Hepatocyte (in vitro differentiated cells): ENCODE data around the gene SLC30A7. TPM values are rescaled to one million over a fixed set of nuclear protein-coding genes. Genes with fewer than 3 reads are reported as not detected.

Experiments used
- DNase-seq: peaks from one replicate; pipeline ENCODE4 v3.0.0-alpha.2; 2016; ENCODE audit warnings: low spot score
- H2AFZ ChIP-seq: fragments of 200-600 bp; sonication (generic); 2 replicates; pipeline ENCODE4 v1.6.0; 2016; ENCODE audit warnings: antibody characterized with exemption, mild to moderate bottlenecking
- H3K27ac ChIP-seq: fragments of 200-600 bp; sonication (generic); 2 replicates; pipeline ENCODE4 v1.5.1; 2016; ENCODE audit warnings: mild to moderate bottlenecking
- H3K27me3 ChIP-seq: fragments of 200-600 bp; sonication (generic); 2 replicates; pipeline ENCODE4 v1.6.1; 2016
- H3K36me3 ChIP-seq: fragments of 200-600 bp; sonication (generic); replicated peaks from 2 replicates; pipeline ENCODE4 v1.5.1; 2016; ENCODE audit warnings: low read depth; ENCODE audit not compliant: insufficient read depth
- H3K4me1 ChIP-seq: fragments of 200-600 bp; sonication (generic); 2 replicates; pipeline ENCODE4 v1.5.1; 2016; ENCODE audit warnings: mild to moderate bottlenecking, moderate library complexity; ENCODE audit not compliant: insufficient read depth
- H3K4me2 ChIP-seq: fragments of 200-600 bp; sonication (generic); 2 replicates; pipeline ENCODE4 v1.6.0; 2016
- H3K4me3 ChIP-seq: fragments of 200-600 bp; sonication (generic); 2 replicates; pipeline ENCODE4 v1.5.1; 2016; ENCODE audit warnings: mild to moderate bottlenecking
- H3K79me2 ChIP-seq: fragments of 200-600 bp; sonication (generic); 2 replicates; pipeline ENCODE4 v1.6.0; 2017; ENCODE audit warnings: mild to moderate bottlenecking
- H3K9me2 ChIP-seq: fragments of 200-600 bp; sonication (generic); replicated peaks from 2 replicates; pipeline ENCODE4 v1.6.0; 2017; ENCODE audit warnings: mild to moderate bottlenecking; ENCODE audit not compliant: insufficient read depth
- H3K9me3 ChIP-seq: fragments of 200-600 bp; sonication (generic); 2 replicates; pipeline ENCODE4 v1.5.1; 2016; ENCODE audit warnings: low read depth, mild to moderate bottlenecking
- H4K20me1 ChIP-seq: fragments of 200-600 bp; sonication (generic); 2 replicates; pipeline ENCODE4 v1.6.0; 2016; ENCODE audit warnings: mild to moderate bottlenecking; ENCODE audit not compliant: insufficient read depth, poor library complexity, severe bottlenecking
- EZH2 ChIP-seq: fragments of 200-600 bp; sonication (generic); IDR thresholded peaks from 2 replicates; pipeline ENCODE4 v1.6.1; 2016; ENCODE audit warnings: antibody characterized with exemption, mild to moderate bottlenecking, borderline replicate concordance
- EZH2phosphoT487 ChIP-seq: fragments of 200-600 bp; sonication (generic); IDR thresholded peaks from one replicate; pipeline ENCODE4 v1.6.1; 2018; ENCODE audit warnings: antibody characterized with exemption, mild to moderate bottlenecking, low read depth, moderate library complexity; ENCODE audit not compliant: unreplicated experiment, severe bottlenecking
- WGBS: methylation state at CpG from one replicate; pipeline ENCODE4 v1.1.6; 2016; ENCODE audit warnings: low lambda C conversion rate; ENCODE audit errors: missing lambda C conversion rate; 5-methylcytosine and 5-hydroxymethylcytosine counted together
- polyA plus RNA-seq: library from polyadenylated mRNA; unstranded; fragments of >200 nt; fragmentation: Nextera tagmentation; extraction: Ambion mirVana; gene quantifications from 2 replicates; pipeline ENCODE4 v1.2.1, GENCODE V29; 2016
- total RNA-seq: library from RNA; depleted of rRNA; stranded (reverse); fragments of >200 nt; gene quantifications from 2 replicates; pipeline ENCODE4 v1.2.3, GENCODE V29; 2014
- TF ChIP-seq, protein P1 (sequence below): fragments of 200-600 bp; sonication (generic); IDR thresholded peaks from 2 replicates; pipeline ENCODE4 v1.5.1; 2016; ENCODE audit warnings: antibody characterized with exemption, mild to moderate bottlenecking; ENCODE audit not compliant: poor library complexity

Gene SLC30A7
- total and polyA plus RNA-seq, 2 experiments from 2014 or later = 23.0 to 61.9 TPM

DNA sequence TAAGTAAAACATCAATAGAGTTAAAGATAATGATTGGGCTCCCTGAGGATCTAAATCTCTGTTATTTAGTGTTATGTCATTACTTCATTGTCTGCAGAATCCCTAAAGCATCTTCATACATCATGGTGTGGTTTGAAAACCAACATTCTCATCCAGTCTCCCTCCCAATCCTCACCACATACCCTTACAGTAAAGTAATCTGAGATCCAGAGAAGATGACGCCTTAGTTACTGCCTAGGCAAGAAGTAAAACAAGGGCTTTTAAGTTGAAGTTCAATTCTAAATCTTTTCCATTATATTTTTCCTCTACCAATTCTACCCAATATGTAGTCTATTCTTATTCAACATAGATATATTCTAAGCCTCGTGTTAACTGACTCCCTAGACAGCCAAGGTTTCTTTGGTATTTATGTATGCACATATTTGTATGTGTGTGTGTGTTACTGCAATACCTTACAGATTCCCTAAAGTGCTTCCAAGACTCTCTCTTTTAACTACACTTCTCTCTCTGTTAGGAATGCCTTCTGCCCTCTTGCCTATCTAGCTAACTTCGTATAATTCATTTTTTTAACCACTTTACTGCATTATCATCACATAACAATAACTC lies 112.4 kb downstream of the SLC30A7 start:
- no peak overlapping the region for H3K27ac ChIP-seq
- H3K4me2 ChIP-seq = no peak overlapping the region
- no peaks in the 10 kb centered on the region for H4K20me1 ChIP-seq
- H3K9me3 ChIP-seq = no peaks in the 10 kb centered on the region
- no peaks in the 10 kb centered on the region for H3K79me2 ChIP-seq
- no peak for TF ChIP-seq EZH2phosphoT487
- TF ChIP-seq, protein P1, sequence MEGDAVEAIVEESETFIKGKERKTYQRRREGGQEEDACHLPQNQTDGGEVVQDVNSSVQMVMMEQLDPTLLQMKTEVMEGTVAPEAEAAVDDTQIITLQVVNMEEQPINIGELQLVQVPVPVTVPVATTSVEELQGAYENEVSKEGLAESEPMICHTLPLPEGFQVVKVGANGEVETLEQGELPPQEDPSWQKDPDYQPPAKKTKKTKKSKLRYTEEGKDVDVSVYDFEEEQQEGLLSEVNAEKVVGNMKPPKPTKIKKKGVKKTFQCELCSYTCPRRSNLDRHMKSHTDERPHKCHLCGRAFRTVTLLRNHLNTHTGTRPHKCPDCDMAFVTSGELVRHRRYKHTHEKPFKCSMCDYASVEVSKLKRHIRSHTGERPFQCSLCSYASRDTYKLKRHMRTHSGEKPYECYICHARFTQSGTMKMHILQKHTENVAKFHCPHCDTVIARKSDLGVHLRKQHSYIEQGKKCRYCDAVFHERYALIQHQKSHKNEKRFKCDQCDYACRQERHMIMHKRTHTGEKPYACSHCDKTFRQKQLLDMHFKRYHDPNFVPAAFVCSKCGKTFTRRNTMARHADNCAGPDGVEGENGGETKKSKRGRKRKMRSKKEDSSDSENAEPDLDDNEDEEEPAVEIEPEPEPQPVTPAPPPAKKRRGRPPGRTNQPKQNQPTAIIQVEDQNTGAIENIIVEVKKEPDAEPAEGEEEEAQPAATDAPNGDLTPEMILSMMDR = no peak
- no peak for TF ChIP-seq EZH2
- peaks cover 7% of the 10 kb centered on the region for H3K4me1 ChIP-seq
- no peak overlapping the region for H3K4me3 ChIP-seq
- no peaks in the 10 kb centered on the region for H3K36me3 ChIP-seq
- no peak overlapping the region for H2AFZ ChIP-seq
- no peak for DNase-seq
- WGBS = 94% methylated on average over 3 of the region's 3 CpGs
- H3K27me3 ChIP-seq = no peaks in the 10 kb centered on the region
- H3K9me2 ChIP-seq = no peaks in the 10 kb centered on the region

DNA sequence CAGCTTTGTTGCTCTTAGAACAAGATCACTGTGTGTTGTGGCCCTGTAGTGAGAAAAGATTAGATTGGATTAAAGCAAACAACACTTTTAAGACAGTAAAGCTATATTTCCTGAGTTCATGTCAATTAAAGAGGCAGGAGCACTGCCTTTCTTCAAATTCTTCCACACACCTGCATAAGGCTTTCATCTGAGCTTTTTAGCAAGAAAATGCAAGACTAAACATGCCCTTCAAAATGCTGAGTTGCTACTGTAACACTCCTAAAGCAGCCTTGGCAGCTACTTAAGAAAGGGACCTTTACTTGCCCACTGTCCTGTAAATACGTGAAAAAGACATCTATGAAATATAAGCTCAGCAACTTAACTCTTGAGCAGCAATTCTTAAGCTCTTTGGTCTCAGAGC lies 117.9 kb downstream of the SLC30A7 start:
- 61% methylated on average over 1 of the region's 1 CpG for WGBS
- no peaks in the 10 kb centered on the region for H3K79me2 ChIP-seq
- H2AFZ ChIP-seq = no peak overlapping the region
- no peaks in the 10 kb centered on the region for H3K36me3 ChIP-seq
- no peak for DNase-seq
- no peak overlapping the region for H3K27ac ChIP-seq
- H3K9me2 ChIP-seq = no peaks in the 10 kb centered on the region
- no peaks in the 10 kb centered on the region for H3K9me3 ChIP-seq
- no peaks in the 10 kb centered on the region for H3K27me3 ChIP-seq
- no peak for TF ChIP-seq EZH2
- TF ChIP-seq EZH2phosphoT487 = no peak
- TF ChIP-seq, protein P1 = no peak
- no peaks in the 10 kb centered on the region for H3K4me1 ChIP-seq
- H3K4me3 ChIP-seq = no peak overlapping the region
- no peak overlapping the region for H3K4me2 ChIP-seq
- no peaks in the 10 kb centered on the region for H4K20me1 ChIP-seq

DNA sequence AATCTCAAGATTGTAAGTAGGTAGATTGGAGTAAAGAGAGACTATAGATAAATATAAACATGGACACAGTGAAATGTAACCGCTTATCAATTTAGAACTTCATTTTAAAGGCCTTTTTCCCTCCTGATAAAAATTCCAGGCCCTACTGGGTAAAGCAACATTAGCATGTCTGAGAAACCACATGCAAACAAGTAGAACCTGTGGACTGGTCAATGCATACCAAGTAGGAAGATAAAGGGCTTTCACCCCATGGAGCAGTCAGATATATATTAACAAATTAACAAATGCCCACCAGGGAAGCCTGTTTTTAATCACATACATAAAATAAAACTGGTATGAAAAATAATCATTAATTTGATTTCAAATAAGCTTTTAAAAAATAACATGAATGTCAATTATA lies 121.6 kb downstream of the SLC30A7 start:
- DNase-seq = no peak
- Histone ChIP-seq H3K9me2 (no peaks in the 10 kb centered on the region), H3K9me3 (no peaks in the 10 kb centered on the region), H3K4me1 (no peaks in the 10 kb centered on the region), H3K4me2 (no peak overlapping the region), H3K27ac (no peak overlapping the region), H4K20me1 (no peaks in the 10 kb centered on the region), H3K79me2 (no peaks in the 10 kb centered on the region), H2AFZ (no peak overlapping the region), H3K27me3 (no peaks in the 10 kb centered on the region), H3K4me3 (no peak overlapping the region), H3K36me3 (no peaks in the 10 kb centered on the region)
- WGBS = 100% methylated on average over 1 of the region's 1 CpG
- TF ChIP-seq, protein P1 = no peak
- TF ChIP-seq EZH2phosphoT487 = no peak
- no peak for TF ChIP-seq EZH2

DNA sequence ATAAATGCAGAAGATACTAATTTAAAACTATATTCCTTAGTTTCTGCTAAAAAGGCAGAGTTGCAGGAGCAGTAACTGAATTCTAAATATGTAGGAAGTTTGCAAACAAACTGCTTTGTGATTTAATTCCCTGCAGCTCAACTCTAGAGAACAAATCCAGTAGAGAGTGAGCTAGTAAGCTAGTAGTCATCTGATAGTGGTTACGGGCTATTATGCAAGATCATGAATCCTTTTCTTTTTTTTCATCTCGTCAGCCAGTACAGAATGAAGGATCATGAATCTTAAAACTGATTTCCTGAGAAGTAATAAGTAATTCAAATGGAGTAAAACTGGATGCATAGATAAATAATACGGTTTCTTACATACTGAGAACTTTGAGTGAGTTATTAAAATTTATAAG lies 126.4 kb downstream of the SLC30A7 start:
- WGBS = 80% methylated on average over 3 of the region's 3 CpGs
- Histone ChIP-seq H3K27me3 (no peaks in the 10 kb centered on the region), H4K20me1 (no peaks in the 10 kb centered on the region), H3K9me3 (no peaks in the 10 kb centered on the region), H3K36me3 (no peaks in the 10 kb centered on the region), H3K27ac (no peak overlapping the region), H2AFZ (no peak overlapping the region), H3K4me2 (no peak overlapping the region), H3K4me1 (peaks cover 12% of the 10 kb centered on the region), H3K4me3 (no peak overlapping the region), H3K9me2 (no peaks in the 10 kb centered on the region), H3K79me2 (peaks cover 21% of the 10 kb centered on the region)
- no peak for DNase-seq
- TF ChIP-seq, protein P1 = no peak
- TF ChIP-seq EZH2 (no peak), EZH2phosphoT487 (no peak)
